Measurements from ENCODE around the gene AP3B1.

AP3B1 gene

GRCh38 chr5:78232163-78232562 is 62.3 kb downstream of the AP3B1 start:
- TF ChIP-seq CTCF (IDR thresholded peaks at IDR 0.05; ENCODE audit: insufficient read depth, low read length, poor library complexity, severe bottlenecking) (no peak), EZH2phosphoT487 (conservative IDR thresholded peaks at IDR 0.05; ENCODE audit: low read length) (no peak)
- no peaks in the 10 kb centered on the region for H3K27me3 ChIP-seq (ENCODE audit: low read length)
- H2AFZ ChIP-seq (ENCODE audit: low read depth, low read length, severe bottlenecking), result no peak overlapping the region
- H3K79me2 ChIP-seq (ENCODE audit: insufficient read depth, low read length), result peaks cover 9% of the 10 kb centered on the region
- no peaks in the 10 kb centered on the region for H4K20me1 ChIP-seq (ENCODE audit: low read depth, low read length)
- H3K9ac ChIP-seq (ENCODE audit: low read length), result no peak overlapping the region
- no peaks in the 10 kb centered on the region for H3F3A ChIP-seq (ENCODE audit: insufficient read depth)
- no peaks in the 10 kb centered on the region for H3K9me3 ChIP-seq (ENCODE audit: insufficient read depth, low read length)
- H3K36me3 ChIP-seq (ENCODE audit: low read length), result no peaks in the 10 kb centered on the region
- no peak overlapping the region for H3K27ac ChIP-seq (ENCODE audit: low read depth, low read length)
- no peak overlapping the region for H3K4me2 ChIP-seq (ENCODE audit: low read depth, low read length, poor library complexity, severe bottlenecking)
- no peaks in the 10 kb centered on the region for H3K9me2 ChIP-seq (replicated peaks; ENCODE audit: insufficient read depth, low read length)
- H3K4me3 ChIP-seq (ENCODE audit: insufficient read depth, low read length, poor library complexity, severe bottlenecking), result no peak overlapping the region

GRCh38 chr5:78224358-78224757 is 70.1 kb downstream of the AP3B1 start:
- Histone ChIP-seq H2AFZ (ENCODE audit: low read depth, low read length, severe bottlenecking) (no peak overlapping the region), H3K4me3 (ENCODE audit: insufficient read depth, low read length, poor library complexity, severe bottlenecking) (no peak overlapping the region), H3F3A (ENCODE audit: insufficient read depth) (peaks cover 11% of the 10 kb centered on the region), H4K20me1 (ENCODE audit: low read depth, low read length) (no peaks in the 10 kb centered on the region; the same call in 1 of the 2 replicates), H3K36me3 (ENCODE audit: low read length) (peaks cover 8% of the 10 kb centered on the region), H3K9me2 (replicated peaks; ENCODE audit: insufficient read depth, low read length) (no peaks in the 10 kb centered on the region), H3K9ac (ENCODE audit: low read length) (no peak overlapping the region), H3K79me2 (ENCODE audit: insufficient read depth, low read length) (peaks cover 5% of the 10 kb centered on the region), H3K9me3 (ENCODE audit: insufficient read depth, low read length) (no peaks in the 10 kb centered on the region), H3K4me2 (ENCODE audit: low read depth, low read length, poor library complexity, severe bottlenecking) (no peak overlapping the region), H3K27me3 (ENCODE audit: low read length) (no peaks in the 10 kb centered on the region), H3K27ac (ENCODE audit: low read depth, low read length) (no peak overlapping the region)
- TF ChIP-seq EZH2phosphoT487 (conservative IDR thresholded peaks at IDR 0.05; ENCODE audit: low read length) (no peak), CTCF (IDR thresholded peaks at IDR 0.05; ENCODE audit: insufficient read depth, low read length, poor library complexity, severe bottlenecking) (no peak)

- H3F3A ChIP-seq (ENCODE audit: insufficient read depth), result peaks cover 11% of the 10 kb centered on the region
- peaks cover 8% of the 10 kb centered on the region for H3K36me3 ChIP-seq (ENCODE audit: low read length)
- H3K27ac ChIP-seq (ENCODE audit: low read depth, low read length), result peak overlapping the region; percentile 0; the same call in 1 of the 2 replicates
- H3K9ac ChIP-seq (ENCODE audit: low read length), result no peak overlapping the region
- no peaks in the 10 kb centered on the region for H3K79me2 ChIP-seq (ENCODE audit: insufficient read depth, low read length)
- no peaks in the 10 kb centered on the region; the same call in 1 of the 2 replicates for H4K20me1 ChIP-seq (ENCODE audit: low read depth, low read length)
- H2AFZ ChIP-seq (ENCODE audit: low read depth, low read length, severe bottlenecking), result no peak overlapping the region
- no peaks in the 10 kb centered on the region for H3K9me2 ChIP-seq (replicated peaks; ENCODE audit: insufficient read depth, low read length)
- no peaks in the 10 kb centered on the region for H3K9me3 ChIP-seq (ENCODE audit: insufficient read depth, low read length)
- no peak overlapping the region for H3K4me3 ChIP-seq (ENCODE audit: insufficient read depth, low read length, poor library complexity, severe bottlenecking)
- TF ChIP-seq EZH2phosphoT487 (conservative IDR thresholded peaks at IDR 0.05; ENCODE audit: low read length), result no peak
- no peak for TF ChIP-seq CTCF (IDR thresholded peaks at IDR 0.05; ENCODE audit: insufficient read depth, low read length, poor library complexity, severe bottlenecking)
- no peaks in the 10 kb centered on the region for H3K27me3 ChIP-seq (ENCODE audit: low read length)
- H3K4me2 ChIP-seq (ENCODE audit: low read depth, low read length, poor library complexity, severe bottlenecking), result no peak overlapping the region
Observed at GRCh38 chr5:78221964-78222451, 72.5 kb downstream of the AP3B1 start.

Data from SU-DHL-6 (cell line).